C4-2B (cell line): ENCODE results near the gene GALNT17.

Source experiments
- H3K27ac ChIP-seq: fragments of 450-650 bp; 2 replicates; pipeline ENCODE4 v1.5.1; 2017
- CTCF ChIP-seq: fragments of 450-650 bp; conservative IDR thresholded peaks from 2 replicates; pipeline ENCODE4 v1.5.1; 2017; ENCODE audit warnings: mild to moderate bottlenecking
- ZFX ChIP-seq: fragments of 450-650 bp; IDR thresholded peaks from 2 replicates; pipeline ENCODE4 v1.6.1; 2017

Gene GALNT17

GRCh38 chr7:71386152-71386785, 254.3 kb downstream of the GALNT17 start:
- TF ChIP-seq ZFX (no peak), CTCF (no peak)
- H3K27ac ChIP-seq: no peak overlapping the region

- TF ChIP-seq CTCF: no peak
- TF ChIP-seq ZFX: no peak
Measured at GRCh38 chr7:71388181-71388580, 256.2 kb downstream of the GALNT17 start.

GRCh38 chr7:71389976-71390375, 258.0 kb downstream of the GALNT17 start:
- H3K27ac ChIP-seq: no peak overlapping the region
- TF ChIP-seq CTCF (no peak), ZFX (no peak)

More at GRCh38 chr7:71388181-71388580, 256.2 kb downstream of the GALNT17 start:
- no peak overlapping the region for H3K27ac ChIP-seq

GRCh38 chr7:71393661-71394060, 261.7 kb downstream of the GALNT17 start:
- TF ChIP-seq CTCF (no peak), ZFX (no peak)
- H3K27ac ChIP-seq: no peak overlapping the region

- no peak for TF ChIP-seq ZFX
- no peak for TF ChIP-seq CTCF
- H3K27ac ChIP-seq: no peak overlapping the region
Measured at GRCh38 chr7:71402684-71403083, 270.7 kb downstream of the GALNT17 start.

GRCh38 chr7:71403202-71403946, 271.4 kb downstream of the GALNT17 start:
- TF ChIP-seq ZFX: no peak
- no peak for TF ChIP-seq CTCF
- H3K27ac ChIP-seq: no peak overlapping the region

GRCh38 chr7:71404726-71405345, 272.9 kb downstream of the GALNT17 start:
- no peak overlapping the region for H3K27ac ChIP-seq
- no peak for TF ChIP-seq ZFX
- TF ChIP-seq CTCF: no peak
